IMR-90 (cell line): ENCODE measurements around the gene CRB1. TPM values are rescaled to one million over a fixed set of nuclear protein-coding genes. Genes with fewer than 3 reads are reported as not detected.

Experiments
- ATAC-seq: fragments of 200-7000 bp; cut with Tn5 transposase; 2 replicates; pipeline ENCODE4 v1.9.1; 2020; ENCODE audit warnings: low read depth, mild to moderate bottlenecking, moderate library complexity
- BruUV-seq: library from RNA; stranded (reverse); fragments of 400-500 nt; replicated peaks from 2 replicates; lab custom pipeline; 2021; lab: Mats Ljungman, UMichigan
- CTCF ChIA-PET: fragments of 300-600 bp; formaldehyde crosslinking; extraction: SDS; loops from one replicate; lab custom pipeline; 2021; ENCODE audit warnings: antibody characterized with exemption; lab: Yijun Ruan, JAX
- POLR2A ChIA-PET: fragments of 300-600 bp; sonication (Branson Sonifier 250); formaldehyde crosslinking; loops from one replicate; lab custom pipeline; 2022; ENCODE audit warnings: antibody characterized with exemption; ENCODE audit not compliant: unreplicated experiment; lab: Charles Lee
- DNase-seq: peaks from one replicate; pipeline ENCODE4 v3.0.0; 2013
- H2AFZ ChIP-seq: replicated peaks from 2 replicates; pipeline ENCODE3; 2013; ENCODE audit warnings: low read length, mild to moderate bottlenecking; ENCODE audit not compliant: poor library complexity
- H2AK5ac ChIP-seq: 2 replicates; pipeline ENCODE4 v1.6.1; 2013; ENCODE audit warnings: low read depth, low read length, inconsistent platforms
- H2AK9ac ChIP-seq: replicated peaks from 2 replicates; pipeline ENCODE3; 2013; ENCODE audit warnings: mild to moderate bottlenecking, low read depth, low read length, moderate library complexity; ENCODE audit not compliant: poor library complexity
- H2BK120ac ChIP-seq: 2 replicates; pipeline ENCODE4 v1.6.1; 2013; ENCODE audit warnings: low read depth, low read length, inconsistent platforms
- H2BK15ac ChIP-seq: 3 replicates; pipeline ENCODE4 v1.6.1; 2013; ENCODE audit warnings: low read depth, low read length, inconsistent platforms
- H2BK20ac ChIP-seq: 2 replicates; pipeline ENCODE4 v1.6.1; 2013; ENCODE audit warnings: low read depth, mild to moderate bottlenecking, inconsistent platforms, low read length, moderate library complexity
- H2BK5ac ChIP-seq: 2 replicates; pipeline ENCODE4 v1.6.1; 2013; ENCODE audit warnings: mild to moderate bottlenecking, low read depth, low read length, inconsistent platforms; ENCODE audit not compliant: poor library complexity, severe bottlenecking
- H3K14ac ChIP-seq: replicated peaks from 2 replicates; pipeline ENCODE4 v1.6.1; 2013; ENCODE audit warnings: low read depth, low read length, inconsistent platforms
- H3K18ac ChIP-seq: 2 replicates; pipeline ENCODE4 v1.6.1; 2013; ENCODE audit warnings: low read depth, low read length, control low read depth
- H3K23ac ChIP-seq: 2 replicates; pipeline ENCODE4 v1.6.1; 2013; ENCODE audit warnings: low read depth, low read length, inconsistent platforms
- H3K27ac ChIP-seq: 2 replicates; pipeline ENCODE4 v1.5.1; 2013; ENCODE audit warnings: mild to moderate bottlenecking, control low read depth, low read length; ENCODE audit not compliant: insufficient read depth
- H3K27me3 ChIP-seq: 2 replicates; pipeline ENCODE4 v1.6.1; 2013; ENCODE audit warnings: low read length; ENCODE audit not compliant: control insufficient read depth, insufficient read depth
- H3K36me3 ChIP-seq: 2 replicates; pipeline ENCODE4 v1.6.1; 2013; ENCODE audit warnings: low read length, mixed read lengths; ENCODE audit not compliant: control insufficient read depth, insufficient read depth
- H3K4ac ChIP-seq: 2 replicates; pipeline ENCODE4 v1.6.1; 2013; ENCODE audit warnings: low read depth, low read length, inconsistent platforms
- H3K4me1 ChIP-seq: 2 replicates; pipeline ENCODE4 v1.6.1; 2013; ENCODE audit warnings: low read length, mixed read lengths; ENCODE audit not compliant: control insufficient read depth, insufficient read depth
- H3K4me2 ChIP-seq: 2 replicates; pipeline ENCODE4 v1.6.1; 2013; ENCODE audit warnings: low read depth, mild to moderate bottlenecking, control low read depth, low read length, moderate library complexity
- H3K4me3 ChIP-seq: 2 replicates; pipeline ENCODE4 v1.5.1; 2013; ENCODE audit warnings: low read depth, mild to moderate bottlenecking, control low read depth, low read length, moderate library complexity; ENCODE audit not compliant: insufficient read depth
- H3K56ac ChIP-seq: 2 replicates; pipeline ENCODE4 v1.6.1; 2013; ENCODE audit warnings: low read length, inconsistent platforms; ENCODE audit not compliant: insufficient read depth; ENCODE audit errors: extremely low read depth
- H3K79me1 ChIP-seq, 2 experiments: 2 replicates each; pipeline ENCODE4 v1.6.1; 2013; ENCODE audit warnings: low read length in 2 of 2, inconsistent platforms in 1 of 2, low read depth in 1 of 2
- H3K9ac ChIP-seq: 2 replicates; pipeline ENCODE4 v1.6.1; 2013; ENCODE audit warnings: low read depth, low read length, control low read depth
- H3K9me1 ChIP-seq: 2 replicates; pipeline ENCODE4 v1.6.1; 2013; ENCODE audit warnings: low read length, inconsistent platforms; ENCODE audit not compliant: insufficient read depth
- H3K9me3 ChIP-seq: 2 replicates; pipeline ENCODE4 v1.6.1; 2013; ENCODE audit warnings: low read length; ENCODE audit not compliant: control insufficient read depth, insufficient read depth
- H4K20me1 ChIP-seq: 2 replicates; pipeline ENCODE4 v1.6.1; 2013; ENCODE audit warnings: low read length, inconsistent platforms; ENCODE audit not compliant: insufficient read depth
- H4K5ac ChIP-seq: 2 replicates; pipeline ENCODE4 v1.6.1; 2013; ENCODE audit warnings: mild to moderate bottlenecking, low read depth, low read length, control low read depth
- H4K8ac ChIP-seq, 2 experiments: 2 replicates each; pipeline ENCODE4 v1.6.1; 2013; ENCODE audit warnings: low read depth in 2 of 2, low read length in 2 of 2, control low read depth in 1 of 2, inconsistent platforms in 1 of 2
- H4K91ac ChIP-seq: 2 replicates; pipeline ENCODE4 v1.6.1; 2013; ENCODE audit warnings: low read depth, low read length, inconsistent platforms; ENCODE audit not compliant: insufficient read depth
- CEBPB ChIP-seq: IDR thresholded peaks from 2 replicates; pipeline ENCODE4 v1.6.1; 2012; ENCODE audit warnings: low read depth, low read length, improper control_type of control experiment
- CHD1 ChIP-seq: IDR thresholded peaks from 2 replicates; pipeline ENCODE4 v1.6.1; 2012; ENCODE audit warnings: low read depth, low read length, improper control_type of control experiment
- CTCF ChIP-seq: conservative IDR thresholded peaks from 2 replicates; pipeline ENCODE4 v1.5.1; 2012; ENCODE audit warnings: mild to moderate bottlenecking, low read depth, low read length, improper control_type of control experiment
- MAFK ChIP-seq: IDR thresholded peaks from 2 replicates; pipeline ENCODE4 v1.6.1; 2012; ENCODE audit warnings: low read depth, low read length, improper control_type of control experiment
- RAD21 ChIP-seq: IDR thresholded peaks from 2 replicates; pipeline ENCODE4 v1.6.1; 2012; ENCODE audit warnings: low read length, improper control_type of control experiment
- RCOR1 ChIP-seq: IDR thresholded peaks from 2 replicates; pipeline ENCODE4 v1.6.1; 2012; ENCODE audit warnings: mild to moderate bottlenecking, low read length, improper control_type of control experiment; ENCODE audit not compliant: insufficient replicate concordance
- RFX5 ChIP-seq: IDR thresholded peaks from 2 replicates; pipeline ENCODE4 v1.8.0; 2012; ENCODE audit warnings: low read depth, mild to moderate bottlenecking, low read length, moderate library complexity
- SMC3 ChIP-seq: fragments of 150-350 bp; IDR thresholded peaks from 2 replicates; pipeline ENCODE4 v1.6.1; 2016; ENCODE audit warnings: low read depth, mild to moderate bottlenecking, antibody characterized with exemption, low read length, moderate library complexity
- USF2 ChIP-seq: fragments of 150-350 bp; IDR thresholded peaks from 2 replicates; pipeline ENCODE4 v1.6.1; 2017; ENCODE audit warnings: mild to moderate bottlenecking, antibody characterized with exemption, low read length, low read depth
- WGBS, 2 experiments: methylation state at CpG; one replicate each; pipeline versions ENCODE4 v1.1.5 to v1.1.7; 2013; ENCODE audit warnings: missing lambda C conversion rate in 2 of 2; ENCODE audit not compliant: insufficient read length in 1 of 2; ENCODE audit errors: extremely low coverage in 2 of 2; 5-methylcytosine and 5-hydroxymethylcytosine counted together
- dilution Hi-C: fragments of 300-500 bp; cut with HindIII; formaldehyde crosslinking; loops from one replicate; pipeline ENCODE4 v1.14.3; 2018; ENCODE audit warnings: low sequenced_read_pairs; ENCODE audit not compliant: unreplicated experiment
- in situ Hi-C: fragments of 300-500 bp; cut with MboI; formaldehyde crosslinking; loops from 3 replicates; pipeline ENCODE4 v1.14.3; 2019; ENCODE audit warnings: low sequenced_read_pairs, inconsistent platforms, mixed read lengths
- intact Hi-C: fragments of 100-400 bp; cut with micrococcal nuclease; formaldehyde crosslinking; loops from 2 replicates; pipeline ENCODE4 v1.10.0; 2022
- polyA plus RNA-seq, 3 experiments: library from polyadenylated mRNA; depleted of rRNA; stranded (reverse); fragments of >200 nt; gene quantifications; 2 replicates each; pipeline ENCODE4 v1.2.3, GENCODE V29; 2012; ENCODE audit warnings: low replicate concordance in 1 of 3
- total RNA-seq: library from RNA; depleted of rRNA; stranded (reverse); fragments of >200 nt; gene quantifications from 2 replicates; pipeline ENCODE4 v1.2.3, GENCODE V29; 2012

Gene CRB1
- total and polyA plus RNA-seq, 2 of the 4 experiments (the other 2 are of a cell fraction), result not detected

- H3K14ac ChIP-seq, result no peak overlapping the region
- no peak overlapping the region for H2BK15ac ChIP-seq
- ATAC-seq (no peak), DNase-seq (no peak)
- H3K27ac ChIP-seq, result no peak overlapping the region
- H4K8ac ChIP-seq, result no peak overlapping the region
- H3K23ac ChIP-seq, result no peak overlapping the region
- POLR2A ChIA-PET, result no interaction called here
- no CpG with 5 or more reads among the region's 2 CpGs for WGBS, 2 experiments
- H3K27me3 ChIP-seq, result no peaks in the 10 kb centered on the region
- H3K36me3 ChIP-seq, result no peaks in the 10 kb centered on the region
- no peaks in the 10 kb centered on the region for H3K9me3 ChIP-seq
- H4K91ac ChIP-seq, result no peak overlapping the region
- dilution Hi-C loops, result no loop called here
- H3K4me3 ChIP-seq, result no peak overlapping the region
- intact Hi-C loops, result no loop called here
- in situ Hi-C loops, result no loop called here
- no peak overlapping the region for H3K9ac ChIP-seq
- no peak overlapping the region for H4K5ac ChIP-seq
- CTCF ChIA-PET, result no interaction called here
- no peak overlapping the region for H3K18ac ChIP-seq
- no peak overlapping the region for H2AK5ac ChIP-seq
- H2BK5ac ChIP-seq, result no peak overlapping the region
- H3K4me1 ChIP-seq, result no peaks in the 10 kb centered on the region
- no peak overlapping the region for H2AFZ ChIP-seq
- H4K20me1 ChIP-seq, result no peaks in the 10 kb centered on the region
- H2BK20ac ChIP-seq, result no peak overlapping the region
- H3K79me1 ChIP-seq, result no peaks in the 10 kb centered on the region
- no peak overlapping the region for H2BK120ac ChIP-seq
- BruUV-seq, result no TSS peak
- H3K4me2 ChIP-seq, result no peak overlapping the region
- no peaks in the 10 kb centered on the region for H3K9me1 ChIP-seq
- H3K4ac ChIP-seq, result no peak overlapping the region
- TF ChIP-seq CHD1 (no peak), CTCF (no peak), RFX5 (no peak), SMC3 (no peak), RAD21 (no peak), RCOR1 (no peak), CEBPB (no peak), USF2 (no peak), MAFK (no peak)
- no peak overlapping the region for H2AK9ac ChIP-seq
- no peak overlapping the region for H3K56ac ChIP-seq
Measured at GRCh38 chr1:197413564-197413963, 145.5 kb downstream of the CRB1 start.
